Left lung (tissue), 10 donors: ENCODE results near the gene NCEH1. TPM values are rescaled to one million over a fixed set of nuclear protein-coding genes. Genes with fewer than 3 reads are reported as not detected.

Source experiments
- ATAC-seq: fragments of 200-7000 bp; cut with Tn5 transposase; one replicate; pipeline ENCODE4 v1.9.1; 2020; ENCODE audit warnings: moderate library complexity
- DNase-seq, 4 donors: peaks; one replicate each; pipeline ENCODE4 v3.0.0-alpha.2; 2013 to 2020
- H3K27ac ChIP-seq, 2 donors: fragments of 200-600 bp; sonication (generic) in 1 of 2; one replicate each; pipeline versions ENCODE4 v1.5.0 to v1.8.0; 2020 to 2021
- H3K27me3 ChIP-seq, 2 donors: fragments of 200-600 bp; sonication (generic) in 1 of 2; one replicate each; pipeline versions ENCODE4 v1.5.0 to v1.8.0; 2020 to 2021
- H3K36me3 ChIP-seq, 2 donors: fragments of 200-600 bp; sonication (generic) in 1 of 2; one replicate each; pipeline versions ENCODE4 v1.5.0 to v1.8.0; 2020 to 2021
- H3K4me1 ChIP-seq, 2 donors: fragments of 200-600 bp; one replicate each; pipeline ENCODE4 v1.8.0; 2021
- H3K4me3 ChIP-seq, 2 donors: fragments of 200-600 bp; sonication (generic) in 1 of 2; one replicate each; pipeline versions ENCODE4 v1.5.0 to v1.8.0; 2020 to 2021; ENCODE audit warnings: mild to moderate bottlenecking in 1 of 2
- H3K9me3 ChIP-seq, 2 donors: fragments of 200-600 bp; sonication (generic) in 1 of 2; one replicate each; pipeline versions ENCODE4 v1.5.0 to v1.8.0; 2020 to 2021
- intact Hi-C, 2 donors: fragments of 100-400 bp; cut with DNase I; formaldehyde crosslinking; loops; one replicate each; pipeline versions ENCODE4 v1.11.2 to v1.14.2; 2022
- polyA plus RNA-seq, 6 donors: library from polyadenylated mRNA; unstranded; fragments of 120-200 nt; gene quantifications; one replicate each; pipeline ENCODE4 v1.2.1, GENCODE V29; 2013; ENCODE audit not compliant: insufficient read length in 6 of 6
- total RNA-seq, 2 donors: library from RNA; stranded (reverse); fragmentation: NEBNext Ultra II Directional; extraction: Animal tissue kit (Norgen Biotek cat#: 25700); gene quantifications; one replicate each; pipeline ENCODE4 v1.2.1, GENCODE V29; 2021
- TF ChIP-seq, protein P1 (sequence below), 2 donors: fragments of 200-600 bp; sonication (generic) in 1 of 2; IDR thresholded peaks; one replicate each; pipeline versions ENCODE4 v1.5.0 to v1.8.0; 2021; ENCODE audit warnings: antibody characterized with exemption in 2 of 2
- donor health status: DM: no; HTN: yes; CAD: no.
- donor health status: DM: no; HTN: no; CAD: no.

Gene NCEH1
- total and polyA plus RNA-seq, 8 donors: 2.8 to 66.6 (median 3.3) TPM

DNA sequence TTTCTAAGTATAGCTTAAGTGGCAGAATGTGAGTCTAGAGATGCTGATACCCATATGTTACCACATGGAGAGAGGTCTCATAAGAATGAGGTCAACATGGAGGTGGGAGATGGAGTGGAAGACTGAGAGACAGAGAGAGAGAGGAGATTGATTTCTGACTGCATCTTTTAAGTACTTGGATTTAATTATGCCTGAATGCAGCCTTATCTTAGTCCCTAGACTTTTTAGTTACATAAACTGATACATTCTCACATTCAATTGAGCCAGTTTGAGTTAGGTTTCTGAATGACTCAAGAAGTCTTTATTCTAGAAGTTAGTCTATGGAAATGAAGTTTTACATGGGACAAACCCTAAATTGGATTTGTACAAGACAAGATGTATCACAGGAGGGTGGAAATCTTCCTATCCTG is 129.1 kb downstream of the NCEH1 start:
- H3K4me1 ChIP-seq: peaks cover 12 to 63% of the 10 kb centered on the region in 2 donors
- H3K27me3 ChIP-seq: no peaks in the 10 kb centered on the region
- peak overlapping the region in 1 of 2 donors; percentile 68 for H3K27ac ChIP-seq
- no peak overlapping the region for H3K4me3 ChIP-seq
- no peak for DNase-seq
- ATAC-seq: no peak
- intact Hi-C loops: no loop called here
- H3K36me3 ChIP-seq: no peaks in the 10 kb centered on the region
- no peaks in the 10 kb centered on the region for H3K9me3 ChIP-seq
- TF ChIP-seq, protein P1, sequence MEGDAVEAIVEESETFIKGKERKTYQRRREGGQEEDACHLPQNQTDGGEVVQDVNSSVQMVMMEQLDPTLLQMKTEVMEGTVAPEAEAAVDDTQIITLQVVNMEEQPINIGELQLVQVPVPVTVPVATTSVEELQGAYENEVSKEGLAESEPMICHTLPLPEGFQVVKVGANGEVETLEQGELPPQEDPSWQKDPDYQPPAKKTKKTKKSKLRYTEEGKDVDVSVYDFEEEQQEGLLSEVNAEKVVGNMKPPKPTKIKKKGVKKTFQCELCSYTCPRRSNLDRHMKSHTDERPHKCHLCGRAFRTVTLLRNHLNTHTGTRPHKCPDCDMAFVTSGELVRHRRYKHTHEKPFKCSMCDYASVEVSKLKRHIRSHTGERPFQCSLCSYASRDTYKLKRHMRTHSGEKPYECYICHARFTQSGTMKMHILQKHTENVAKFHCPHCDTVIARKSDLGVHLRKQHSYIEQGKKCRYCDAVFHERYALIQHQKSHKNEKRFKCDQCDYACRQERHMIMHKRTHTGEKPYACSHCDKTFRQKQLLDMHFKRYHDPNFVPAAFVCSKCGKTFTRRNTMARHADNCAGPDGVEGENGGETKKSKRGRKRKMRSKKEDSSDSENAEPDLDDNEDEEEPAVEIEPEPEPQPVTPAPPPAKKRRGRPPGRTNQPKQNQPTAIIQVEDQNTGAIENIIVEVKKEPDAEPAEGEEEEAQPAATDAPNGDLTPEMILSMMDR (IDR thresholded peaks at IDR 0.05): no peak

DNA sequence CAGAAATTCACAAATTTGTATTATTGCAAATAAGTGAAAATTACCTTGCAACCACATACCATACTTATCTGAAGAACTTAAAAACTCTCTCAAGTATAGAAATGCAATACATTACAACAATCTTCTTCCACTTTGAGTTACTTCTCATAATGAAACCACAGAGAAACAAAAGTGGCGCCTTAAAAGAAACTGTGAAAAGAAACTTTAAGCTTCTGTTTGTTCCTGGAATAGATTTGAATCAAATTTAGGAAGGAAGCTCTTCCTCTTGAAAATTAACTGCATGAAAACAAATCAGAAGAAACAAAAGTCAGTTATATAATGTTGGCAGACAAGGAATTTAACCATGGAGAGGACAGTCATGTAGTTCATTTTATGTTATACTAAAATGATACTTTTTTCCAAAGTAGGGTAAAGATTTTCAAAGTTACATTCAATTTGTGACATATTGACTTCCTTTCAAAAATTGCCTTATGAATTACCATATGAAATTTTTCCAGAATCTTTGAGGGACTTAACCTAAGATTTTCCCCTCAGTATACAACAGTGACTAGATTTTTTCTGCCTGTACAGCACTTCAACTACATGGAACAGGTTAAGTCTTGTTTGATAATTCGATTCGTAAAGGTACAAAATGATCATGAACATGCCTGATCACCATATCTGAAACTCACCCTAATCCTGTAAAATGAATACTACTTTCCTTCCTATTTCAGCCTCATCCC is 130.0 kb downstream of the NCEH1 start:
- no peak for ATAC-seq

More for the DNA sequence above, 130.0 kb downstream of the NCEH1 start:
- Histone ChIP-seq H3K27me3 (no peaks in the 10 kb centered on the region), H3K27ac (peak overlapping the region; percentile 50 to 68), H3K4me3 (no peak overlapping the region), H3K4me1 (peaks cover 3 to 54% of the 10 kb centered on the region in 2 donors), H3K36me3 (no peaks in the 10 kb centered on the region), H3K9me3 (no peaks in the 10 kb centered on the region)
- TF ChIP-seq, protein P1 (IDR thresholded peaks at IDR 0.05): no peak
- no peak for DNase-seq
- intact Hi-C loops: no loop called here

Other genes with a start within 250 kb of the NCEH1 start
- gene TNFSF10, start 187.6 kb downstream of the NCEH1 start, total RNA-seq: 10 to 100 TPM; 52.2 to 95.2 TPM
- 10 to 100 TPM; 32.8 to 53.4 (median 43.0) TPM for gene TNFSF10, start 187.6 kb downstream of the NCEH1 start, polyA plus RNA-seq
- gene ECT2, start 39.7 kb upstream of the NCEH1 start, total RNA-seq: 10 to 100 TPM; 23.1 to 29.7 TPM
- gene ECT2, start 39.7 kb upstream of the NCEH1 start, polyA plus RNA-seq: 10 to 100 TPM; 24.3 to 44.2 (median 31.7) TPM